ENCODE results near the gene TEDC2. TPM values are rescaled to one million over a fixed set of nuclear protein-coding genes. Genes with fewer than 3 reads are reported as not detected.

The TEDC2 gene
- total and polyA plus RNA-seq, 9 of the 15 experiments (the other 6 are each of a cell fraction or from before 2014, with no cell fraction given) = 0.75 to 57.0 (median 17.6) TPM

DNA sequence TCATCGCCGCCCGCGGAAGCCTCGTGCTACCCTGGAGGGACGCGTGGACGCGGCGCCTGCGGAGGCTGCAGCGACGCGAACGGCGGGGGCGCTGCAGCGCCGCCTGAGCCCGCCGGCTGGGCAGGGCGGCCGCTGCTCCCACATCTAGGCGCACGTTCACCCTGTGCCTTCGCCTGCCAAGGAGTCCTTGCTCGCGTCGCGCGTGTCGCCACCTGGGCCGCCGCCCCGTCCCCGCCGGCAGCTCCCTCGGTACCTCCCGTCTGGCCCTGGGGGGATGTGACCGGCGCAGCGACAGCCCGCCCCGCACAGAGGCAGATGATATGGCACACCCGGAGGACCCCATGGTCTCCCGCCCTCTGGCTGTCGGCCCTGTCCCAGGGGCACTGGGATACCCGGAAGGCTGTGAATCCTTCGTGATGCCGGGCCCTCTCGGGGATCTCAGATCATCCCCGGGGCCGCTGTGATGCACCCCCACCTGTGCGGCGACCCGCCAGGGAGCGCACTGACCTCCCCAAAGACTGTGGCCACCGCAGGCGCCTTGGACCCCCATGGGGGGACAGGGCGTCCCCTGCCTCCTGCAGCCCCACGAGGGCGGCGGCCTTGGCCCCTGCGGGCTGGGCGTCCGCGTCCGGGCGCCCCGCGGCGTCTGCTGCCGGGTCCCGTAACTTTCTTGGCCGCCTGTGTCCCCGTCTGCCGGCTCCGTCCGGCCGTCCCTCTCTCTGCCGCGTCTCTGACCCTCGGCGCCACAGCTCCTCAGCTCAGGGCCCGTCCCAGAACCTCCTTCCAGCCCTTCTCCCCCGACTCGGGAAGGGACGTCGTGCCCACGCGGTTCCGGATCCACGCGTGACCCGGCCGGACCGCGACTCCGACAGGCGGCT is 14.3 kb downstream of the TEDC2 start (continued):
- TF ChIP-seq RBBP5 (IDR thresholded peaks at IDR 0.05; ENCODE audit: borderline replicate concordance, insufficient read depth, low read length, poor library complexity, severe bottlenecking) = peak; percentile 75
- no peak for TF ChIP-seq ZNF121 (CRISPR knock-in tag; conservative IDR thresholded peaks at IDR 0.05)
- peak; percentile 46; the same call in 1 of the 2 replicates for TF ChIP-seq CREM (IDR thresholded peaks at IDR 0.05; ENCODE audit: low read depth)
- 0 out of 2 replicates have a peak, but pooled peaks have one; percentile 44 for TF ChIP-seq ZNF431 (CRISPR knock-in tag; IDR thresholded peaks at IDR 0.05)
- 0 out of 2 replicates have a peak, but pooled peaks have one; percentile 18 for TF ChIP-seq E2F5 (CRISPR knock-in tag; IDR thresholded peaks at IDR 0.05)
- peak; percentile 76 for TF ChIP-seq RBFOX2 (IDR thresholded peaks at IDR 0.05; ENCODE audit: low read depth, low read length)
- 0 out of 2 replicates have a peak, but pooled peaks have one; percentile 65 for TF ChIP-seq SUPT5H (IDR thresholded peaks at IDR 0.05)
- TF ChIP-seq ZNF41 (CRISPR knock-in tag; conservative IDR thresholded peaks at IDR 0.05) = no peak
- TF ChIP-seq TBL1XR1 (IDR thresholded peaks at IDR 0.05; ENCODE audit: low read length in 2 of 2) = no peak
- TF ChIP-seq ARNT (IDR thresholded peaks at IDR 0.05) = no peak
- no peak for TF ChIP-seq RFX7 (CRISPR knock-in tag; IDR thresholded peaks at IDR 0.05)
- TF ChIP-seq CREB1 (IDR thresholded peaks at IDR 0.05) = 0 out of 2 replicates have a peak, but pooled peaks have one; percentile 34
- peak; percentile 51; the same call in 1 of the 2 replicates for TF ChIP-seq CREB1 (CRISPR knock-in tag; IDR thresholded peaks at IDR 0.05)
- no peak for TF ChIP-seq ATF1 (CRISPR knock-in tag; IDR thresholded peaks at IDR 0.05)
- peak; percentile 42; the same call in 1 of the 2 replicates for TF ChIP-seq ATF1 (tag; IDR thresholded peaks at IDR 0.05)
- TF ChIP-seq, protein P1, sequence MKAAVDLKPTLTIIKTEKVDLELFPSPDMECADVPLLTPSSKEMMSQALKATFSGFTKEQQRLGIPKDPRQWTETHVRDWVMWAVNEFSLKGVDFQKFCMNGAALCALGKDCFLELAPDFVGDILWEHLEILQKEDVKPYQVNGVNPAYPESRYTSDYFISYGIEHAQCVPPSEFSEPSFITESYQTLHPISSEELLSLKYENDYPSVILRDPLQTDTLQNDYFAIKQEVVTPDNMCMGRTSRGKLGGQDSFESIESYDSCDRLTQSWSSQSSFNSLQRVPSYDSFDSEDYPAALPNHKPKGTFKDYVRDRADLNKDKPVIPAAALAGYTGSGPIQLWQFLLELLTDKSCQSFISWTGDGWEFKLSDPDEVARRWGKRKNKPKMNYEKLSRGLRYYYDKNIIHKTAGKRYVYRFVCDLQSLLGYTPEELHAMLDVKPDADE (conservative IDR thresholded peaks at IDR 0.05; ENCODE audit: control insufficient read depth, low read depth, low read length) = peak; percentile 55; the same call in 1 of the 2 replicates
- TF ChIP-seq NFIC (IDR thresholded peaks at IDR 0.05) = 0 out of 2 replicates have a peak, but pooled peaks have one; percentile 17
- TF ChIP-seq POLR2B (IDR thresholded peaks at IDR 0.05; ENCODE audit: low read depth, partially characterized antibody) = no peak
- TF ChIP-seq SIN3A (IDR thresholded peaks at IDR 0.05; ENCODE audit: borderline replicate concordance in 2 of 2, control insufficient read depth in 1 of 2, low read depth in 2 of 2, low read length in 2 of 2) = peak; percentile 32 to 66; a peak in 1 of 4 replicates
- peak; percentile 92 for TF ChIP-seq L3MBTL2 (IDR thresholded peaks at IDR 0.05)
- TF ChIP-seq ZNF165 (CRISPR knock-in tag; IDR thresholded peaks at IDR 0.05; ENCODE audit: borderline replicate concordance) = 0 out of 2 replicates have a peak, but pooled peaks have one; percentile 30
- no peak for TF ChIP-seq TFAM (CRISPR knock-in tag; conservative IDR thresholded peaks at IDR 0.05)
- no peak for TF ChIP-seq JUN (IDR thresholded peaks at IDR 0.05; ENCODE audit: borderline replicate concordance, low read depth, low read length)
- TF ChIP-seq JUN (CRISPR knock-in tag; IDR thresholded peaks at IDR 0.05; ENCODE audit: borderline replicate concordance) = peak; percentile 61; the same call in 1 of the 2 replicates
- TF ChIP-seq YY1 (IDR thresholded peaks at IDR 0.05; ENCODE audit: borderline replicate concordance in 1 of 3, control insufficient read depth in 1 of 3, extremely low read depth in 1 of 3, insufficient read depth in 3 of 3, insufficient read length in 1 of 3, insufficient replicate concordance in 2 of 3, low read depth in 1 of 3, low read length in 2 of 3) = peak in 2 of 3 experiments; percentile 53 to 60
- no peak for TF ChIP-seq IFI16 (CRISPR knock-in tag; IDR thresholded peaks at IDR 0.05)
- TF ChIP-seq NRF1 (conservative IDR thresholded peaks at IDR 0.05 in 1 of 2, IDR thresholded peaks at IDR 0.05 in 1 of 2) = no peak; a peak in 1 of 4 replicates

All from K562 (cell line).